HuH-7 (cell line): Measurements from ENCODE around the gene SDCBP2.

Experiments used
- DNase-seq: peaks from one replicate; pipeline ENCODE4 v3.0.0; 2011; ENCODE audit warnings: low spot score

SDCBP2 gene

DNA sequence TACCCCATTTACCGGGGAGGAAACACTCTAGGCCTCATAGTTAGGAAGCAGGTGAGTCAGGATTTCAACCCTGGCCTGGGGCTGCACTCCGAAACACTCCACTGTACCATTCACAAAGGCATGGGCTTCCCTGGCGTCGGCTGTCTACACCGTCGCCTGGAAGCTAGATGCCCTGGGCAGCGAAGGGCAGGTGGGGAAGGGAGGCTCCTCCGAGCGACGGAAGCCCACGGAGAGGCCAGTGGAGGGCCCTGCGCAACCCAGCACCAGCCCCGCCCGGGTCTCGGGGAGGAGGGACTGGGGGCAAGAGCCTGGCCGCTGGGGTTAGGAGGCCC lies 16.1 kb downstream of the SDCBP2 start:
- no peak for DNase-seq

GRCh38 chr20:1312308-1312707 lies 16.6 kb downstream of the SDCBP2 start:
- DNase-seq, result no peak

GRCh38 chr20:1310506-1311190 lies 18.3 kb downstream of the SDCBP2 start:
- no peak for DNase-seq

GRCh38 chr20:1310071-1310470 lies 18.9 kb downstream of the SDCBP2 start:
- DNase-seq, result no peak

GRCh38 chr20:1309439-1309847 lies 19.5 kb downstream of the SDCBP2 start:
- no peak for DNase-seq

DNA sequence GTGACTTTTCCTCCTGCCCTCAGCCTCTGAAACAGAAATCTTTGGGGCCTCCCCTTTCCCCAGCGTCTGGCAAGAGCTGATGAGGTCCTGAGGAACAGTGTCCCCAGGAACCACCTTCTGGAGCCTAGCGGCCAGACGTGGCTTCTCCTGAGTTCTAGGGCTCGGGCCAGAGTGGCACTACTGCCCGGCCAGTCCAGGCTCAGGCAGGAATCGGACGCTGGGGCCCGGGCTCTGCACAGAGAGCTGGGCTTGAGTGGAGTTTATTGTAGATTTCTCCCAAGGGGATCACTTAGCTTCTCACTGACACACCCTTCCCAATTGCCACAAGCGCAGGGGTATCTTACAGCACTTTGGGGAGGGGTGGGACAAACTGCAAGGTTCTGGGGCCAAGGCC lies 20.2 kb downstream of the SDCBP2 start:
- DNase-seq, result no peak

GRCh38 chr20:1308067-1308701 lies 20.8 kb downstream of the SDCBP2 start:
- no peak for DNase-seq

DNA sequence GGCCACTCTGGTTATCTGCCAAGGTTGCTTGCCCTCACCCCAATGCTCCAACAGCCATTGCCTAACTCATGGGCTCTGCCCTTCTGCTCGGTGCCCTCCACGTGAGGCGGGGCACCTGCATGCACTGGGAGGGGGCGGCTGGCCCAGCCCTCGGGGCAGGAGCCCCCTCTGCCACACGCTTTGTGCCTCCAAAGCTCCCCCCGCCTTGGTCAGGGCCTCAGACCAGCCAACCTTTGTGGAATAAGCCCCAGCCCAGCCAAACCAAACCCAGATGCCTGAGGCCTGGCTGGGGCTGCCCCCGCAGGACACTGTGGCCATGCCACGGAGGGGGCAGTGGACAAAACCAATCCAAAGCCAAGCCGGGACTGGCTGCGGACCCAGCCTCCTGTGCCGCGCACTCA lies 21.4 kb downstream of the SDCBP2 start:
- no peak for DNase-seq

DNA sequence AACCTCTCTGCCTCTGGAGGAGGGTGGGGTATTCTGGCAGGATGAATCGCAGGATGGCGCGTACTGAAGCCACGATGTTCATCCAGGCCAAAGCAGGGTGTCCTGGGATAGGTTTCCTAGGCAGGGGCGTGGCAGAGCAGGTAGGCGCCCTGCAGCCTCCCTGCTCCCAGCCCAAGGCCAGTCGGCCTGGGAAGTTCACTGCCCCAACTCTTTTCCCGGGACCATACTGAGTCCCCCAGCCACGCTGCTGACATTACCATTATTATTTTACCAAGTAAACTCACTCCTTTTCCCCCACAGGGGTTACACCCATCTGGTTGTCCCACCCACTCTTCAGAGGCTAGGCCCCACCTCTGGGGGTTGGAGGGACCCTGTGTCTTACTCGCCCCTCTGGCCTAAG lies 21.8 kb downstream of the SDCBP2 start:
- no peak for DNase-seq

GRCh38 chr20:1306316-1307135 lies 22.4 kb downstream of the SDCBP2 start:
- DNase-seq, result no peak

DNA sequence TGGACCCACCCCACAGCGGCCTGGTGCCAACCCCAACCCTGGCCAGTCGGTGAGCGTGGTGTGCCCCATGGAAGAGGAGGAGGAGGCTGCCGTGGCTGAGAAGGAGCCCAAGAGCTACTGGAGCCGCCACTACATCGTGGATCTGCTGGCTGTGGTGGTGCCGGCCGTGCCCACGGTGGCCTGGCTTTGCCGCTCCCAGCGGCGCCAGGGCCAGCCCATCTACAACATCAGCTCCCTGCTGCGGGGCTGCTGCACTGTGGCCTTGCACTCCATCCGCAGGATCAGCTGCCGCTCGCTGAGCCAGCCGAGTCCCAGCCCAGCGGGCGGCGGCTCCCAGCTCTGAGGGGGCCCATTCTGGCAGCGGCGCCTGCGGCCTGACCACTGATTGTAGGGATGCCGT lies 23.2 kb downstream of the SDCBP2 start:
- no peak for DNase-seq

DNA sequence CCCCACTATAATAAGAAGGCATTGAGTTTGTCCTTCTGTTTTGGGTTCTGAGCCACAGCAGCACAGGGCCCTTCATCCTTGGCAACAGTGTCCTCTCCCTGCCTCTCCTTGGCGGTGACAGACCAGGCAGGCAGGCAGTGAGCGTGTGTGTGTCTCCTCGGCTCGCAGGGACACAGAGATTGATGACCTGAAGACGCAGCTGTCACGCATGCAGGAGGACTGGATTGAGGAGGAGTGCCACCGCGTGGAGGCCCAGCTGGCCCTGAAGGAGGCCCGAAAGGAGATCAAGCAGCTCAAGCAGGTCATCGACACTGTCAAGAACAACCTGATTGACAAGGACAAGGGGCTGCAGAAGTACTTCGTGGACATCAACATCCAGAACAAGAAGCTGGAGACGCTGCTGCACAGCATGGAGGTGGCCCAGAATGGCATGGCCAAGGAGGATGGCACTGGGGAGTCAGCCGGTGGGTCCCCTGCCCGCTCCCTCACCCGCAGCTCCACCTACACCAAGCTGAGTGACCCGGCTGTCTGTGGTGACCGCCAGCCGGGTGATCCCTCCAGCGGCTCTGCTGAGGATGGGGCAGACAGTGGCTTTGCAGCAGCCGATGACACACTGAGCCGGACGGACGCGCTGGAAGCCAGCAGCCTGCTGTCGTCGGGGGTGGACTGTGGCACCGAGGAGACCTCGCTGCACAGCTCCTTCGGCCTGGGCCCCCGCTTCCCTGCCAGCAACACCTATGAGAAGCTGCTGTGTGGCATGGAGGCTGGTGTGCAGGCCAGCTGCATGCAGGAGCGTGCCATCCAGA lies 24.0 kb downstream of the SDCBP2 start:
- DNase-seq, result no peak

GRCh38 chr20:1302685-1303541 lies 26.0 kb downstream of the SDCBP2 start:
- DNase-seq, result no peak

DNA sequence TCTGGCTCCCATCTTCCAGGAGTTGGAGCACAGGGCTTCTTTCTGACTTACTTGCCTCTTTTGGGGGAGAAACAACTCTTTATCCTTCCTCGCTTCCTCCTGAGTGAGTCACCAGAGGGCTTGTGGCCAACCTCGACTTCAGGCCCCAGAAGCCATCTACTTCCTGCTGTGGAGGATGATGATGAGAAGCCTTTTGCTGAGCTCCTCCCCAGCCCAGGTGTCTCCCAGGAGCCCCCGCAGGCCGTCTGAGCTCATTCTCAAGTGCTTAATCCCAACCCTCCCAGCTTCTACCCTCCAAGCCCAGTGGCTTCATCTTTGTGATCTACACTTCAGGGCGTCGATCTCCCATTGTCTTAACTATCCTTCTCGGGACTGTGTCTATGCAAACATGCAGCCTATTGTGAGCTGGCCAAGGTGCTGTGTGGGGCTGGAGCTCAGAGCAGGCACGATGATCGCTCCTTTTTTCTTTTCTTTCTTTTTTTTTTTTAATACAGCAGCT lies 27.9 kb downstream of the SDCBP2 start:
- no peak for DNase-seq

DNA sequence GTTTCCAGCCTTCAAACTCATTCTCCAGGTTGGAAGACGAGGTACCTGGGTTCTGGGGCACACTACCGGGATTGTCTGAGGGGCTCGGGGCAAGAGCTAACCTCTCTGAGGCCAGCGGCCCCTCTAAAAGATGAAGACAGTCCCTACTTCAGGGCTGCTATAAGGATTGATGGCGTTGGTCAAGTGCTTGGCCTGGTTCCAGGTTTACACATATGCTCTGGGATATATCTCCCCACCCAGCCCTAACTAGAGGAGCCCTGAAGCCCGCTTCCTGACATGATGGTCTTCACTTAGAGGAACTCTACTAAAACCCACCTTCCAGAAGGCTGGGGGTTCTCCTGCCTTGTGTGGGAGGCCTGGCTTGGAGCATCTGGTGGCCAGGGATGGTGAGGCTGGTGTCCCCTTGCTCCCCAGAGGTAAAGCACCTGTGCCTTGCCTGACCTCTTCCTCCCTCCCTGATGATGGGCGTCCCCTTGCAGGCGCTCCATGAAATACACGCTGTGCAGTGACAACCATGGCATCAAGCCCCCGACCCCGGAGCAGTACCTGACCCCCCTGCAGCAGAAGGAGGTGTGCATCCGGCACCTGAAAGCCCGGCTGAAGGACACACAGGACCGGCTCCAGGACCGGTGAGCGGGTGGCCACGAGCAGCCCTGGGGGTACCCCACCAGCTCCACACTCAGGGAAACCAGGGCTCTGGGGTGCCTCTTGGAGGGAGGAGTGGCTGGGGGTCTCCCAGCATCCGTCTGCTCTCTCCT lies 28.7 kb downstream of the SDCBP2 start:
- DNase-seq, result no peak

DNA sequence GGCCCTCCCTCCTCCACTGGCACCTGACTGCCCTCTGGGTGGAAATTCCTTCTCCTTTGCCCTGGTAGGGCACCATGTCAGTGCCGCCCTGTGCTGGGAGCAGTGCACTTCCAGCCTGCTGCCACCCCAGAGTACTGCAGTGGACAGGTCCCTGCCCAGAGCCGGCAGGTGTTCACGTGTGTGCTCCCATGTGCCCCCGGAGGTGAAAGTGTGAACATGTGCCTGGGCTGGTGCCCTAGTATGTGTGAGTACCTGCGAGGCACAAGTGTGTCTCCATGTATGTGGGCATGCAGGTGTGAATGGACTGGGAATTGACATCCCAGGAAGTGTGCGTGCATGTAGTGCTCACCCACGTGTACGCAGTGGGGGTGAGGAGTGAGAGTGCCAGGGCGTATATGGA lies 29.4 kb downstream of the SDCBP2 start:
- DNase-seq, result peak; percentile 74

DNA sequence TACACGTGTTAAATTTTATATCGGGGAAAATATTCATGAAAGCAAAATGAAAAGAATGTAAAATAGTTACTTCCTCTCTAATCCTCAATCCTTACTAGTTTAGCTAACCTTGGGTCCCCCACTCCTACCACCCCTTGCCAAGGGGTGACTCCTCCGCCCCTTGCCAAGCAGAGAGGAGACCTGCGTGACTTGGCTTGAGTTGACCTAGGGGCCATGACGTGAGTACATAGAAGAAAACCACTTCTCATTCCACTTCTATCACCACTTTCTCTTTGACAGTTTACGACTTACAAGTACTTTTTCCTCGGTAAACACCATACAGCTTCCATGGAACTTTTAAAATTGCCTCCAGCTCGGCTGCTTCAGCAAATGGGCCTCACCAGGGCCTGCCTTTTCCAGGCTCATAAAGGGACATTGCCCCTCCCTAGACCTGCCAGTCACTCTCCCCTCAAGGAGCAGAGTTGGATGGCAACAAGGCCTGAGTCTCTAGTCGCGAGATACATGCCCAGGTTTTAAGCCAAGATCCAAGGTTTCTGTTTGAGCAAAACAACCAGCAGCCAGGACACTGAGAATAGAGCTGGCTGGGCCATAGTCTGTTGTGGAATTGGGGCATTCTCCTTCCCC lies 29.9 kb downstream of the SDCBP2 start:
- DNase-seq, result no peak

DNA sequence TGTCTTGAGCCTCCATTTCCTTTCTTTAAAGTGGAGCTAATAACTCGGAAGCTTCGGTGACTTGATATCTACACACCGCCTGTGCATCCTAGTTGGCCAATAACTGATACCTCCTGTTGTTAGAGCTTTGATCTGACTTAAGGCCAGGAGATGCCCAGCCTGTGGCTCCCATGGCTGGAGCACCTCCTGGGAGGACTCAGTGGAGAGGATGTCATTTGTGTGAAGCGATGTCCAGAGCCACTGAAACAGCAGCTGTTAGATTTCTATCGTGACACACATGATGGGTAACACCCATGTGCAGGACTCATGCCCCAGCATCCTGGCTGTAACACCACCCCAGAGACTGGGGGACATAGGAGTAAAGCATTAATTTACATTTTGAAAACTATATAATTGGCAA lies 30.8 kb downstream of the SDCBP2 start:
- no peak for DNase-seq

DNA sequence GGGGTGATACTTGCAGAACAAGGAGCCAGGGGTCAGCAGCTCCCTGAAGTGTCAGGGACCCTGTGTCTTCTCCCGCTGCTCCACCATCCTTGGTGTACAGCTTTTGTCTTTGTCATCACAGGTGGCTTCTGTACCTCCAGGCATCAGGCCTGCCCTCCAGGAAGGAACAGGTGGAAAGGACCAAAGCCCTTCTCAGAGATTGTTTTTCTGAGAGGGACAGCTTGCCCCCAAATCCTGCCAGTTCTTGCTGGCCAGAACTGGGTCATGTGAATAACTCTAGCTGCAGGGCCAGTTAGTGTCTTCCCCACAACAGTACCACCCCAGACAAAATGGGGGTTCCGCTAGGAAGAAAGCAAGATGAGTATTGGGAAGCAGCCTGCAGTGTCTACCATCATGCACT lies 31.5 kb downstream of the SDCBP2 start:
- no peak for DNase-seq

DNA sequence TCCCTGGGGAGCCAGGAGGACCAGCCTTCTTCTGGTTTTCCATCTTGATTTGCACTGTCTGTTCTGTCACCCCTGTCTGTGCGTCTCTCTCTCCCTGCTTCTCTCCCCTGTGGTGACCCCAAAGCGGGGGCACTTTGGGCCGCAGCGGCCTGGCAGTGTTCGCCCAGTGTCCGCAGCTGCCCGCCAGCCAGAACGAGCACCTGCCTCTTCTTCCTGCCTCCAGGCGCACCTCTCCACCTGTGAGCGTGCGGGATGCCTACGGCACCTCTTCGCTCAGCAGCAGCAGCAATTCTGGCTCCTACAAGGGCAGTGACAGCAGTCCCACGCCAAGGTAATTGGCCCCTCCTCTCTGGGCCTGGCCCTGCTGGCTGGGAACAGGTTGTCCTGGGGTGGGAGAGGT lies 32.0 kb downstream of the SDCBP2 start:
- DNase-seq, result no peak
